ENCODE data around the gene TRAPPC12. TPM values are rescaled to one million over a fixed set of nuclear protein-coding genes. Genes with fewer than 3 reads are reported as not detected.
"Not testable (repeated sequence)": the region's sequence is repeated elsewhere in the genome, so short reads cannot be mapped to it uniquely, and the experiment has no call there.

Gene TRAPPC12
- total and polyA plus RNA-seq, 8 donors, result 83.0 to 119 (median 100.0) TPM

- H3K36me3 ChIP-seq, result peaks cover 0 to 27% of the 10 kb centered on the region in 2 donors
- DNase-seq (no peak), ATAC-seq (no peak)
- TF ChIP-seq CTCF (IDR thresholded peaks at IDR 0.05), result no peak
- no peaks in the 10 kb centered on the region for H3K9me3 ChIP-seq
- H3K27ac ChIP-seq, result no peak overlapping the region
- no peaks in the 10 kb centered on the region for H3K4me1 ChIP-seq
- H3K27me3 ChIP-seq, result no peaks in the 10 kb centered on the region
- intact Hi-C loops (cut with DNase I), result no loop called here
- H3K4me3 ChIP-seq, result no peak overlapping the region
These were observed 24.5 kb upstream of the TRAPPC12 start for GRCh38 chr2:3354986-3355385.

- Histone ChIP-seq H3K27me3 (no peaks in the 10 kb centered on the region), H3K27ac (no peak overlapping the region), H3K9me3 (no peaks in the 10 kb centered on the region), H3K4me1 (no peaks in the 10 kb centered on the region), H3K36me3 (peaks cover 0 to 27% of the 10 kb centered on the region in 2 donors), H3K4me3 (no peak overlapping the region)
- no peak for DNase-seq
- ATAC-seq, result peak; percentile 23
- no peak for TF ChIP-seq CTCF (IDR thresholded peaks at IDR 0.05)
- intact Hi-C loops (cut with DNase I), result no loop called here
These were observed 23.4 kb upstream of the TRAPPC12 start for GRCh38 chr2:3355951-3356569.

- no peak for TF ChIP-seq CTCF (IDR thresholded peaks at IDR 0.05)
- no peaks in the 10 kb centered on the region for H3K9me3 ChIP-seq
- no peak overlapping the region for H3K27ac ChIP-seq
- H3K36me3 ChIP-seq, result peaks cover 0 to 21% of the 10 kb centered on the region in 2 donors
- no peaks in the 10 kb centered on the region for H3K4me1 ChIP-seq
- intact Hi-C loops (cut with DNase I), result no loop called here
- H3K4me3 ChIP-seq, result no peak overlapping the region
- H3K27me3 ChIP-seq, result no peaks in the 10 kb centered on the region
- no peak for ATAC-seq
- no peak for DNase-seq
These were observed 22.7 kb upstream of the TRAPPC12 start for GRCh38 chr2:3356799-3357198.

GRCh38 chr2:3357446-3357845, 22.0 kb upstream of the TRAPPC12 start:
- peaks cover 0 to 18% of the 10 kb centered on the region in 2 donors for H3K36me3 ChIP-seq
- H3K27me3 ChIP-seq; H3K4me1 ChIP-seq; intact Hi-C loops (cut with DNase I); ATAC-seq; DNase-seq; H3K9me3 ChIP-seq; H3K27ac ChIP-seq; H3K4me3 ChIP-seq: not testable (repeated sequence)

GRCh38 chr2:3357926-3358325, 21.6 kb upstream of the TRAPPC12 start:
- peaks cover 0 to 13% of the 10 kb centered on the region in 2 donors for H3K36me3 ChIP-seq
- intact Hi-C loops (cut with DNase I), result no loop called here
- H3K9me3 ChIP-seq, result no peaks in the 10 kb centered on the region
- ATAC-seq, result no peak
- H3K27ac ChIP-seq, result no peak overlapping the region
- H3K27me3 ChIP-seq, result no peaks in the 10 kb centered on the region
- no peak for DNase-seq
- TF ChIP-seq CTCF (IDR thresholded peaks at IDR 0.05), result no peak
- no peak overlapping the region for H3K4me3 ChIP-seq
- no peaks in the 10 kb centered on the region for H3K4me1 ChIP-seq

All from left lung (tissue), 10 donors.